Upper lobe of left lung (tissue), 6 donors: ENCODE measurements around the gene GNL2. TPM values are rescaled to one million over a fixed set of nuclear protein-coding genes. Genes with fewer than 3 reads are reported as not detected.
"Not testable (repeated sequence)": the region's sequence is repeated elsewhere in the genome, so short reads cannot be mapped to it uniquely, and the experiment has no call there.

Experiments used
- ATAC-seq, 2 donors: fragments of 200-7000 bp; cut with Tn5 transposase; one replicate each; pipeline ENCODE4 v1.9.1; 2022; ENCODE audit warnings: mild to moderate bottlenecking in 2 of 2, moderate library complexity in 2 of 2; ENCODE audit not compliant: low FRiP score in 2 of 2
- DNase-seq, 2 donors: peaks; one replicate each; pipeline ENCODE4 v3.0.0-alpha.2; 2019 to 2020
- H3K27ac ChIP-seq, 4 donors: fragments of 200-600 bp; sonication (generic); one replicate each; pipeline ENCODE4 v1.5.1; 2016 to 2019
- H3K27me3 ChIP-seq, 4 donors: fragments of 200-600 bp; sonication (generic); one replicate each; pipeline ENCODE4 v1.5.1; 2017 to 2019
- H3K36me3 ChIP-seq, 4 donors: fragments of 200-600 bp; sonication (generic); one replicate each; pipeline ENCODE4 v1.5.1; 2016 to 2019
- H3K4me1 ChIP-seq, 4 donors: fragments of 200-600 bp; sonication (generic); one replicate each; pipeline ENCODE4 v1.5.1; 2018 to 2019
- H3K4me3 ChIP-seq, 4 donors: fragments of 200-600 bp; sonication (generic); one replicate each; pipeline ENCODE4 v1.5.1; 2017 to 2019; ENCODE audit warnings: mild to moderate bottlenecking in 2 of 4, moderate library complexity in 1 of 4
- H3K9me3 ChIP-seq, 4 donors: fragments of 200-600 bp; sonication (generic); one replicate each; pipeline ENCODE4 v1.5.1; 2018 to 2019
- EP300 ChIP-seq, 4 donors: sonication (generic); formaldehyde crosslinking; IDR thresholded peaks; one replicate each; pipeline ENCODE4 v1.5.1; 2017; ENCODE audit warnings: antibody characterized with exemption in 4 of 4, control low read depth in 2 of 4
- POLR2A ChIP-seq, 4 donors: fragments of 450-650 bp; IDR thresholded peaks; one replicate each; pipeline ENCODE4 v1.5.1; 2016 to 2017; ENCODE audit warnings: antibody characterized with exemption in 4 of 4, mild to moderate bottlenecking in 2 of 4
- POLR2AphosphoS5 ChIP-seq, 2 donors: sonication (generic); formaldehyde crosslinking; IDR thresholded peaks; one replicate each; pipeline ENCODE4 v1.5.1; 2017; ENCODE audit warnings: antibody characterized with exemption in 2 of 2
- WGBS, 2 donors: methylation state at CpG; one replicate each; pipeline ENCODE4 v1.1.5; 2017 to 2018; 5-methylcytosine and 5-hydroxymethylcytosine counted together
- total RNA-seq, 6 donors: library from RNA; depleted of rRNA in 4 of 6; stranded (reverse); fragments of >200 nt in 4 of 6; gene quantifications; one replicate each; pipeline versions ENCODE4 v1.1.0 to v1.2.1, GENCODE V29; 2016 to 2021
- TF ChIP-seq, protein P1 (sequence below), 6 experiments: fragments of 450-650 bp in 4 of 6; fragments of 200-600 bp in 2 of 6; sonication (generic) in 2 of 6; IDR thresholded peaks; one replicate each; pipeline ENCODE4 v1.5.1; 2016 to 2019; ENCODE audit warnings: antibody characterized with exemption in 6 of 6
- donor health status: DM: no; HTN: no; CAD: no; lungs with moderate emphysema.
- donor health status: DM: no; HTN: yes; CAD: no; lungs with severe emphysema.

Gene GNL2
- total RNA-seq, 6 donors from 2014 or later: 28.3 to 56.2 (median 40.3) TPM

- no peak for DNase-seq
- ATAC-seq: no peak
- Histone ChIP-seq H3K9me3 (no peaks in the 10 kb centered on the region), H3K4me1 (peaks cover 22 to 43% (median 25%) of the 10 kb centered on the region in 4 donors), H3K4me3 (peak overlapping the region; percentile 86 to 99 (median 98)), H3K27me3 (no peaks in the 10 kb centered on the region), H3K27ac (peak overlapping the region; percentile 91 to 95 (median 94)), H3K36me3 (peaks cover 0 to 30% (median 12%) of the 10 kb centered on the region in 4 donors)
- 3 to 8% methylated on average over 9 to 11 of the region's 11 CpGs for WGBS, 2 donors
- TF ChIP-seq EP300 (IDR thresholded peaks at IDR 0.05) (no peak), POLR2AphosphoS5 (IDR thresholded peaks at IDR 0.05) (no peak), POLR2A (IDR thresholded peaks at IDR 0.05) (no peak)
- TF ChIP-seq, protein P1, sequence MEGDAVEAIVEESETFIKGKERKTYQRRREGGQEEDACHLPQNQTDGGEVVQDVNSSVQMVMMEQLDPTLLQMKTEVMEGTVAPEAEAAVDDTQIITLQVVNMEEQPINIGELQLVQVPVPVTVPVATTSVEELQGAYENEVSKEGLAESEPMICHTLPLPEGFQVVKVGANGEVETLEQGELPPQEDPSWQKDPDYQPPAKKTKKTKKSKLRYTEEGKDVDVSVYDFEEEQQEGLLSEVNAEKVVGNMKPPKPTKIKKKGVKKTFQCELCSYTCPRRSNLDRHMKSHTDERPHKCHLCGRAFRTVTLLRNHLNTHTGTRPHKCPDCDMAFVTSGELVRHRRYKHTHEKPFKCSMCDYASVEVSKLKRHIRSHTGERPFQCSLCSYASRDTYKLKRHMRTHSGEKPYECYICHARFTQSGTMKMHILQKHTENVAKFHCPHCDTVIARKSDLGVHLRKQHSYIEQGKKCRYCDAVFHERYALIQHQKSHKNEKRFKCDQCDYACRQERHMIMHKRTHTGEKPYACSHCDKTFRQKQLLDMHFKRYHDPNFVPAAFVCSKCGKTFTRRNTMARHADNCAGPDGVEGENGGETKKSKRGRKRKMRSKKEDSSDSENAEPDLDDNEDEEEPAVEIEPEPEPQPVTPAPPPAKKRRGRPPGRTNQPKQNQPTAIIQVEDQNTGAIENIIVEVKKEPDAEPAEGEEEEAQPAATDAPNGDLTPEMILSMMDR (IDR thresholded peaks at IDR 0.05): no peak
These were observed 42.2 kb downstream of the GNL2 start for GRCh38 chr1:37553598-37553926.

DNA sequence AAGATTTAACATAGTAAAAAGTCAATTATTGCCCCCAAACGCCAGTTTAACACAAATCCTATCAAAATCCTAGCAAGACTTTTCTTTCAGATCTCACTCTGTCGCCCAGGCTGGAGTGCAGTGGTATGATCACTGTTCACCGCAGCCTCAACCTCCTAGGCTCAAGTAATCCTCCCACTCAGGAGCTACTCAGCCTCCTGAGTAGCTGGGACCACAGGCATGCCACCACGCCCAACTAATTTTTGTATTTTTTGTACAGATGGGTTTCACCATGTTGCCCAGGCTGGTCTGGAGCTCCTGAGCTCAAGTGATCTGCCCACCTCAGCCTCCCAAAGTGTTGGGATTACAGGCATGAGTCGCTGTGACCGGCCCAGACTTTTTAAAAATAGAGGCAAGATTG, 46.4 kb downstream of the GNL2 start:
- ATAC-seq (no peak), DNase-seq (no peak)
- peaks cover 10 to 20% (median 14%) of the 10 kb centered on the region in 4 donors for H3K4me1 ChIP-seq
- no peak overlapping the region for H3K27ac ChIP-seq
- TF ChIP-seq EP300 (IDR thresholded peaks at IDR 0.05) (no peak), POLR2A (IDR thresholded peaks at IDR 0.05) (no peak), POLR2AphosphoS5 (IDR thresholded peaks at IDR 0.05) (no peak)
- TF ChIP-seq, protein P1 (IDR thresholded peaks at IDR 0.05): no peak
- WGBS, 2 donors: 92% methylated on average over 6 of the region's 6 CpGs
- H3K4me3 ChIP-seq: no peak overlapping the region
- H3K36me3 ChIP-seq: peaks cover 6 to 73% (median 39%) of the 10 kb centered on the region in 4 donors
- H3K9me3 ChIP-seq: no peaks in the 10 kb centered on the region
- no peaks in the 10 kb centered on the region for H3K27me3 ChIP-seq

- Histone ChIP-seq H3K4me1 (no peaks in the 10 kb centered on the region), H3K9me3 (no peaks in the 10 kb centered on the region), H3K36me3 (peaks cover 17 to 99% (median 57%) of the 10 kb centered on the region in 4 donors), H3K27ac (no peak overlapping the region), H3K27me3 (no peaks in the 10 kb centered on the region), H3K4me3 (no peak overlapping the region)
- DNase-seq (no peak), ATAC-seq (no peak)
- 59 to 72% methylated on average over 5 of the region's 5 CpGs for WGBS, 2 donors
- TF ChIP-seq, protein P1 (IDR thresholded peaks at IDR 0.05): no peak
- TF ChIP-seq POLR2AphosphoS5 (IDR thresholded peaks at IDR 0.05) (no peak), POLR2A (IDR thresholded peaks at IDR 0.05) (no peak), EP300 (IDR thresholded peaks at IDR 0.05) (no peak)
These were observed 50.7 kb downstream of the GNL2 start for GRCh38 chr1:37545019-37545418.

- ATAC-seq: no peak
- peaks cover 22 to 99% (median 59%) of the 10 kb centered on the region in 4 donors for H3K36me3 ChIP-seq
- TF ChIP-seq EP300 (IDR thresholded peaks at IDR 0.05) (no peak), POLR2AphosphoS5 (IDR thresholded peaks at IDR 0.05) (no peak), POLR2A (IDR thresholded peaks at IDR 0.05) (no peak)
- TF ChIP-seq, protein P1 (IDR thresholded peaks at IDR 0.05): no peak
- peak in 1 of 2 donors; percentile 65 for DNase-seq
- no peak overlapping the region for H3K4me3 ChIP-seq
- H3K27ac ChIP-seq: no peak overlapping the region
- WGBS, 2 donors: 95 to 97% methylated on average over 21 of the region's 21 CpGs
- no peaks in the 10 kb centered on the region for H3K4me1 ChIP-seq
- H3K9me3 ChIP-seq: no peaks in the 10 kb centered on the region
- no peaks in the 10 kb centered on the region for H3K27me3 ChIP-seq
These were observed 51.2 kb downstream of the GNL2 start for GRCh38 chr1:37544530-37544929.

DNA sequence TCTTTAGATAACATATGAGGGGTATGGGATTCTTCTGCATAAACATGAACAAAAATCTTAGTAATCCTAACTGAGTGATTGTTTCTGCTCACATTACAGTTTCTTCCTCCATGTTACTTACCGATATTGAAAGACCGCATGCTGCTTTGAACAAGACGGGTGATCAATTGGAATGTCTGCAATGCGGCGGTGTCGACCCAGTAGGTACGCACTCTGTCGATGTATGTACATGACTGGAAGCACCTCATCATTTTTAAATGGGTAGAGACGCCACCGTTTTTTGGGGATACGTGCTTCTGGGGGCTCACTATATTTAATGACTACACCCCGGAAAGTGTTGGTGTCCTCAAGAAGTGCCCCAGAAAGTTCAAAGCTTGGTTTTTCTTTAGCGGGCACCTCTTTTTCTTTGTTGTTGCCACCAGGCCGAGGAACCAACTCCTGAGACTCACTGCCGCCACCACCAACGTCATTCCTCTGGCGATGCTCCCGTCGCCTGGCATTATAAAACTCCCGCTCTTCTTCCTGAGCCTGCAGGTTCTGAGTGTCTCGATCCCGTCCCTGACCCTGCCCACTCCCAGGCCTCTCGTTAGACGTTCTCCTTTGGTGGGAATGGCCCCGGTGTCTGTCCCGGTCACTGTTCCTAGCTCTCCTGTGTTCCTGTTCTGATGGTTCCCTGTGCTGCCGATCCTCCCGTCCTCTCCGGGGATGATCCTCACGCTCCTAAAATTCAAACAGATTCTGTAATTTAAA, 55.5 kb downstream of the GNL2 start:
- H3K9me3 ChIP-seq: no peaks in the 10 kb centered on the region
- H3K4me1 ChIP-seq: no peaks in the 10 kb centered on the region
- no peak for ATAC-seq
- H3K27me3 ChIP-seq: no peaks in the 10 kb centered on the region
- H3K4me3 ChIP-seq: no peak overlapping the region
- no peak for DNase-seq
- H3K36me3 ChIP-seq: peaks cover 23 to 99% (median 64%) of the 10 kb centered on the region in 4 donors
- H3K27ac ChIP-seq: no peak overlapping the region
- WGBS, 2 donors: 96% methylated on average over 30 of the region's 30 CpGs
- TF ChIP-seq, protein P1 (IDR thresholded peaks at IDR 0.05): no peak
- TF ChIP-seq EP300 (IDR thresholded peaks at IDR 0.05): no peak
- no peak for TF ChIP-seq POLR2AphosphoS5 (IDR thresholded peaks at IDR 0.05)
- TF ChIP-seq POLR2A (IDR thresholded peaks at IDR 0.05): no peak

DNA sequence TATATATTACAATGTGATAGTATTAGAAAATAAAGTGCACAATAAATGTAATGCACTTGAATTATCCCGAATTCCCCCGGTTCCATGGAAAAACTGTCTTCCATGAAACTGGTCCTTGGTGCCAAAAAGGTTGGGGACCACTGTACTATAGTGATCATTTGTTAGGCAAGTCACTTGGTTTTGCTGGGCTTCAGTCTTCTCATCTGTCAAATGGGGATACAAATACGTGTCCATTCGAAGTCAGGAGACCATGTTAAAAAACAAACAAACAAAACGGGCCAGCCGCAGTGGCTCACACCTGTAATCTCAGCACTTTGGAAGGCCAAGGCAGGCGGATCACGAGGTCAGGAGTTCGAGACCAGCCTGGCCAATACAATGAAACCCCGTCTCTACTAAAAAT, 56.6 kb downstream of the GNL2 start:
- not testable (repeated sequence) for DNase-seq, H3K4me1 ChIP-seq, H3K27me3 ChIP-seq, ATAC-seq, H3K27ac ChIP-seq, H3K4me3 ChIP-seq, H3K9me3 ChIP-seq
- 89 to 95% methylated on average over 10 of the region's 10 CpGs for WGBS, 2 donors
- peaks cover 23 to 88% (median 58%) of the 10 kb centered on the region in 4 donors for H3K36me3 ChIP-seq
